Caco-2 (cell line): ENCODE data around the gene CCDC91. TPM values are rescaled to one million over a fixed set of nuclear protein-coding genes. Genes with fewer than 3 reads are reported as not detected.

Source experiments
- BruUV-seq: library from RNA; stranded (reverse); fragments of 400-500 nt; replicated peaks from 2 replicates; lab custom pipeline; 2021; lab: Mats Ljungman, UMichigan
- CTCF ChIA-PET: fragments of 300-600 bp; sonication (Branson Sonifier 250); formaldehyde crosslinking; loops from one replicate; lab custom pipeline; 2022; ENCODE audit warnings: antibody characterized with exemption; lab: Charles Lee
- POLR2A ChIA-PET: fragments of 300-600 bp; sonication (Branson Sonifier 250); formaldehyde crosslinking; loops from one replicate; lab custom pipeline; 2022; ENCODE audit warnings: antibody characterized with exemption; lab: Charles Lee
- DNase-seq, 2 experiments: peaks; one replicate each; pipeline versions ENCODE4 v3.0.0 to v3.0.0-alpha.2; 2020 to 2022
- H3K27me3 ChIP-seq: replicated peaks from 2 replicates; pipeline ENCODE4 v1.6.0; 2011; ENCODE audit warnings: low read length; ENCODE audit not compliant: control insufficient read depth, insufficient read depth
- H3K36me3 ChIP-seq: 2 replicates; pipeline ENCODE4 v1.5.1; 2011; ENCODE audit warnings: low read length; ENCODE audit not compliant: control insufficient read depth, insufficient read depth
- H3K4me1 ChIP-seq: fragments of 250-450 bp; sonication (Bioruptor Pico); 2 replicates; pipeline ENCODE4 v1.5.1; 2020; ENCODE audit warnings: mild to moderate bottlenecking
- H3K4me3 ChIP-seq: 2 replicates; pipeline ENCODE4 v1.5.1; 2011; ENCODE audit warnings: low read depth, mild to moderate bottlenecking, control low read depth, low read length
- H3K9me3 ChIP-seq: fragments of 250-450 bp; sonication (Bioruptor Pico); 2 replicates; pipeline ENCODE4 v1.5.1; 2020; ENCODE audit warnings: mild to moderate bottlenecking, moderate library complexity
- H3K27ac Mint-ChIP-seq: one replicate; pipeline ENCODE4 v1.8.0; 2022; ENCODE audit warnings: mixed read lengths; ENCODE audit not compliant: unreplicated experiment
- H3K27me3 Mint-ChIP-seq: one replicate; pipeline ENCODE4 v1.8.0; 2022; ENCODE audit warnings: mixed read lengths; ENCODE audit not compliant: insufficient read depth, unreplicated experiment
- H3K36me3 Mint-ChIP-seq: one replicate; pipeline ENCODE4 v1.8.0; 2022; ENCODE audit warnings: mild to moderate bottlenecking, mixed read lengths; ENCODE audit not compliant: insufficient read depth, unreplicated experiment
- H3K4me1 Mint-ChIP-seq: one replicate; pipeline ENCODE4 v1.8.0; 2022; ENCODE audit warnings: low read depth, mixed read lengths; ENCODE audit not compliant: unreplicated experiment
- H3K4me3 Mint-ChIP-seq: one replicate; pipeline ENCODE4 v1.8.0; 2022; ENCODE audit warnings: mild to moderate bottlenecking, moderate library complexity, mixed read lengths; ENCODE audit not compliant: unreplicated experiment
- H3K9me3 Mint-ChIP-seq: one replicate; pipeline ENCODE4 v1.8.0; 2022; ENCODE audit warnings: mixed read lengths; ENCODE audit not compliant: unreplicated experiment
- CTCF ChIP-seq, 2 experiments: fragments of 200-600 bp in 1 of 2; IDR thresholded peaks; 1 replicate in 1 of 2; 2 replicates in 1 of 2; pipeline versions ENCODE4 v1.5.1 to v1.8.0; 2011 to 2022; ENCODE audit warnings: antibody characterized with exemption in 1 of 2, control low read depth in 1 of 2, inconsistent platforms in 1 of 2, low read depth in 1 of 2, low read length in 1 of 2, mild to moderate bottlenecking in 1 of 2, moderate library complexity in 1 of 2; ENCODE audit not compliant: insufficient read depth in 1 of 2, severe bottlenecking in 1 of 2, unreplicated experiment in 1 of 2
- intact Hi-C: fragments of 100-400 bp; cut with micrococcal nuclease; formaldehyde crosslinking; loops from one replicate; pipeline ENCODE4 v1.10.0; 2022; ENCODE audit not compliant: unreplicated experiment
- total RNA-seq: library from RNA; stranded (reverse); gene quantifications from 2 replicates; pipeline ENCODE4 v1.2.3, GENCODE V29; 2022

CCDC91 gene
- total RNA-seq, 1 experiment from 2014 or later = 21.6 TPM

- Mint-ChIP-seq H3K27ac (no peak overlapping the region), H3K4me1 (no peaks in the 10 kb centered on the region), H3K9me3 (no peaks in the 10 kb centered on the region), H3K4me3 (no peak overlapping the region), H3K36me3 (no peaks in the 10 kb centered on the region), H3K27me3 (no peaks in the 10 kb centered on the region)
- no peaks in the 10 kb centered on the region for H3K27me3 ChIP-seq
- H3K4me1 ChIP-seq = no peaks in the 10 kb centered on the region
- ChIA-PET POLR2A (no interaction called here), CTCF (no interaction called here)
- intact Hi-C loops = no loop called here
- DNase-seq = no peak
- no peak overlapping the region for H3K4me3 ChIP-seq
- no TSS peak for BruUV-seq
- no peaks in the 10 kb centered on the region for H3K36me3 ChIP-seq
- no peak for TF ChIP-seq CTCF (IDR thresholded peaks at IDR 0.05; ENCODE audit: insufficient read depth in 1 of 2, low read depth in 1 of 2, low read length in 1 of 2, severe bottlenecking in 1 of 2, unreplicated experiment in 1 of 2)
- H3K9me3 ChIP-seq = no peaks in the 10 kb centered on the region
These were observed 219.6 kb downstream of the CCDC91 start for GRCh38 chr12:28409892-28410291.

GRCh38 chr12:28413460-28414109 lies 223.3 kb downstream of the CCDC91 start:
- H3K4me3 ChIP-seq = no peak overlapping the region
- no peaks in the 10 kb centered on the region for H3K9me3 Mint-ChIP-seq
- BruUV-seq = no TSS peak
- H3K9me3 ChIP-seq = no peaks in the 10 kb centered on the region
- H3K27ac Mint-ChIP-seq = no peak overlapping the region
- no peaks in the 10 kb centered on the region for H3K4me1 ChIP-seq
- POLR2A ChIA-PET = no interaction called here
- H3K36me3 ChIP-seq = no peaks in the 10 kb centered on the region
- CTCF ChIA-PET = no interaction called here
- H3K27me3 Mint-ChIP-seq = no peaks in the 10 kb centered on the region
- no peak overlapping the region for H3K4me3 Mint-ChIP-seq
- intact Hi-C loops = no loop called here
- no peaks in the 10 kb centered on the region for H3K36me3 Mint-ChIP-seq
- no peak for DNase-seq
- no peaks in the 10 kb centered on the region for H3K27me3 ChIP-seq
- no peaks in the 10 kb centered on the region for H3K4me1 Mint-ChIP-seq
- TF ChIP-seq CTCF (IDR thresholded peaks at IDR 0.05; ENCODE audit: insufficient read depth in 1 of 2, low read depth in 1 of 2, low read length in 1 of 2, severe bottlenecking in 1 of 2, unreplicated experiment in 1 of 2) = no peak

DNA sequence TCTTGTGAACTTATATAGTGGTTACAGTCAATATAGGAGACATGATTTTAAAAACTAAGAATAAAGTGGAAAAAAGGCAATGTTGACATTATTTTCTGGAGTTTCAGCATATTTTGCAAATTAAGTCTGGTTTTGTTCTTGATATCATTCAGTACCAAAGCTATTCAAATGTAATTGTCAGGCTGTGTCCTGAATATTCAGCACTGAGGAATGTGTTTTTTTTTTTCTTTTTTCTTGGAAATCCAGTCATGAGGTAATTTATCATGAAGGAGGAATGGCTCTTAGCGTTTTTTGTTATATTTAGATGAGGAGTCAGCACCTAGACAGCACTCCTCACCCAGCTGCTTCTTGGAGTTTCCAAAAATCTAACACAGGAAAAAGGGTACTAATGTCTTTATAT lies 225.5 kb downstream of the CCDC91 start:
- no peaks in the 10 kb centered on the region for H3K4me1 Mint-ChIP-seq
- POLR2A ChIA-PET = no interaction called here
- no peaks in the 10 kb centered on the region for H3K36me3 Mint-ChIP-seq
- no peak overlapping the region for H3K4me3 Mint-ChIP-seq
- BruUV-seq = no TSS peak
- no peaks in the 10 kb centered on the region for H3K9me3 Mint-ChIP-seq
- TF ChIP-seq CTCF (IDR thresholded peaks at IDR 0.05; ENCODE audit: insufficient read depth in 1 of 2, low read depth in 1 of 2, low read length in 1 of 2, severe bottlenecking in 1 of 2, unreplicated experiment in 1 of 2) = no peak
- H3K4me3 ChIP-seq = no peak overlapping the region
- no peaks in the 10 kb centered on the region for H3K27me3 Mint-ChIP-seq
- no peaks in the 10 kb centered on the region for H3K36me3 ChIP-seq
- H3K27me3 ChIP-seq = no peaks in the 10 kb centered on the region
- DNase-seq = no peak
- CTCF ChIA-PET = no interaction called here
- no peaks in the 10 kb centered on the region for H3K4me1 ChIP-seq
- H3K9me3 ChIP-seq = no peaks in the 10 kb centered on the region
- intact Hi-C loops = no loop called here
- H3K27ac Mint-ChIP-seq = no peak overlapping the region
